ENCODE results near the gene MIDN. TPM values are rescaled to one million over a fixed set of nuclear protein-coding genes. Genes with fewer than 3 reads are reported as not detected.

Gene MIDN
- total RNA-seq, 1 experiment from 2014 or later: 125 TPM

DNA sequence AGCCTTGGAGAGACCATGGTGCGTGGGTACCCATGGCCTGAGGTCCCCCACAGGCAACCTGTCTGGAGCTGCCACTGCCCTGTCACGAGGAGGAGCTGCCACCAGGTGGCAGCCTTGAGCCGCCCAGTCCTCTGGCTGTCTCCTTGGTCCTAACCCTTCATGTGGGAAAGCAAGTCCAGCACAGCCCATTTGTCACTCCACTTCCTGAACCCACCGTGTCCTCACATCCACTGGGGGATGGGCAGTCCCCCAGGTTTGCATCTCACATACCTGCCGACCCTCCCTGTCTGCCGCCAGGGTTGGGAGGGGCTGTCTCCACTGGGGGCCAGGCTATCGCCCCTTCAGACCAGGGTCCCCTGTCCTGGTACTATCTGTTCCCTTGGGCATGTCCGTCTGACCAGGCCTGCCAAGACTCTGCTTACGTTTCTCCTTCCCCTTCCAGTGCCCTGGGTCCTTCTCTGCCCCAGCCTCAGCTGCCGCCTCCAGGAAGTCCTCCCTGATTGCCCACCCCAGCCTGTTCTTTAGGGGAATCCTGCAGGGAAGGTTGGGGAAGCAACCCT, 31.5 kb downstream of the MIDN start:
- intact Hi-C loops (cut with micrococcal nuclease; ENCODE audit: unreplicated experiment): loop anchor here (1.0 to 5.0 kb wide), 2 partner anchors 37 to 92 kb away; no protein-coding TSS in a partner anchor
- peak; percentile 83 to 89 for DNase-seq
- no peaks in the 10 kb centered on the region for H3K27me3 ChIP-seq (replicated peaks; ENCODE audit: control insufficient read depth, insufficient read depth, low read length)
- BruUV-seq (replicated peaks): no TSS peak
- Mint-ChIP-seq H3K36me3 (ENCODE audit: insufficient read depth, unreplicated experiment) (peaks cover 47% of the 10 kb centered on the region), H3K27ac (ENCODE audit: unreplicated experiment) (peak overlapping the region; percentile 12), H3K4me3 (ENCODE audit: unreplicated experiment) (no peak overlapping the region), H3K27me3 (ENCODE audit: insufficient read depth, unreplicated experiment) (no peaks in the 10 kb centered on the region), H3K9me3 (ENCODE audit: unreplicated experiment) (no peaks in the 10 kb centered on the region), H3K4me1 (ENCODE audit: low read depth, unreplicated experiment) (peaks cover 24% of the 10 kb centered on the region)
- H3K36me3 ChIP-seq (ENCODE audit: control insufficient read depth, insufficient read depth, low read length): peaks cover 3% of the 10 kb centered on the region
- TF ChIP-seq, protein P1, sequence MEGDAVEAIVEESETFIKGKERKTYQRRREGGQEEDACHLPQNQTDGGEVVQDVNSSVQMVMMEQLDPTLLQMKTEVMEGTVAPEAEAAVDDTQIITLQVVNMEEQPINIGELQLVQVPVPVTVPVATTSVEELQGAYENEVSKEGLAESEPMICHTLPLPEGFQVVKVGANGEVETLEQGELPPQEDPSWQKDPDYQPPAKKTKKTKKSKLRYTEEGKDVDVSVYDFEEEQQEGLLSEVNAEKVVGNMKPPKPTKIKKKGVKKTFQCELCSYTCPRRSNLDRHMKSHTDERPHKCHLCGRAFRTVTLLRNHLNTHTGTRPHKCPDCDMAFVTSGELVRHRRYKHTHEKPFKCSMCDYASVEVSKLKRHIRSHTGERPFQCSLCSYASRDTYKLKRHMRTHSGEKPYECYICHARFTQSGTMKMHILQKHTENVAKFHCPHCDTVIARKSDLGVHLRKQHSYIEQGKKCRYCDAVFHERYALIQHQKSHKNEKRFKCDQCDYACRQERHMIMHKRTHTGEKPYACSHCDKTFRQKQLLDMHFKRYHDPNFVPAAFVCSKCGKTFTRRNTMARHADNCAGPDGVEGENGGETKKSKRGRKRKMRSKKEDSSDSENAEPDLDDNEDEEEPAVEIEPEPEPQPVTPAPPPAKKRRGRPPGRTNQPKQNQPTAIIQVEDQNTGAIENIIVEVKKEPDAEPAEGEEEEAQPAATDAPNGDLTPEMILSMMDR (IDR thresholded peaks at IDR 0.05; ENCODE audit: insufficient read depth in 1 of 2, low read depth in 1 of 2, low read length in 1 of 2, severe bottlenecking in 1 of 2, unreplicated experiment in 1 of 2): peak; percentile 92 to 94
- no peaks in the 10 kb centered on the region for H3K9me3 ChIP-seq
- CTCF ChIA-PET: interaction anchor here (0.6 to 1.3 kb wide), 10 partner anchors 13 to 605 kb away, joined by 3 to 9 read pairs (median 4); partner anchors contain the start of gene ABHD17A
- no peak overlapping the region for H3K4me3 ChIP-seq (ENCODE audit: low read depth, low read length)
- POLR2A ChIA-PET: interaction anchor here (0.5 to 1.2 kb wide), 4 partner anchors 10 to 239 kb away, joined by 5 to 10 read pairs (median 7); partner anchors contain the start of gene CIRBP
- peaks cover 29% of the 10 kb centered on the region for H3K4me1 ChIP-seq

DNA sequence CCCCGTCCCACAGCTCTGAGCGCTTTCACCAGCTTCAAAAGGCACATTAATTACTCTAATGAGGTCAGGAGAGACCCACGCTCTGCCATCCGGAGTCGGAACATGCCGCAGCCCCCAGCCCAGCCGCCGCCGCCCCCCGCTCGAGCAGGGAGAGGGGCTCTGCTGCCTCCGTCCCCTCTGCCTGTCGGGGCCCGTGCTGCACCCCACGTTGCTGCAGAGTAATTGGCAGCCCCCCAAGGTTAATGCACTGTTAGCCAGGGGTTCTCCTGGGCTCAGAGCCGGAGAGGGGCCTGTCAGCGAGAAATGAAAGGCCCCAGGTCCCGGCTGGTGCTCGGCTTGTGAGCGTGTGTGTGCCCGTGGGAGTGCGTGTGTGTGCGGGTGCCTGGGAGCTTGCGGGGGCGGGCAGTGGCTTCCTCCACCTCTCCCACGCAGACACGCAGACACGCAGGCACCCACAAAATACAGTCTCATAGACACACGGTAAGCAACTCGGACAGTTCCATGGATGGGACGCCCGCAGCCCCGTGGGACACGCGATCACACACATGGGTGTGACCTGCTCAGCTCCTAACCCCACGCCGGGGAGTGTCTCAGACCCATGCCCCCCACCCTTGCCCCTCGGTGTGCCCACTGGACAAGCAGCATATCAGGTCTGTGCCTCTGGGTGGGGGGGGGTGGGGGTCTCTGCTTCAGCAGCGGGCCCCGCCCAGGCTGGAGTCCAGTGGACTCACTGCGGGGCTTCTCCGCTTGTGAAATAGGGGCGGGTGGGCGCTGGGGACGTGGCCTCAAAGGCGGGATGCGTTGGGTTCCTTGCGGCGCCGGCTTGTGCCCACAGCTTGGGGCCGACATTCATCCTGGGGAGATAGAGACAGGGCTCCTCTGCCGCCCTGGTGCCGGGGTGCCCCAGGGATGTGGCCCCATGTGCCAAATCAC, 32.5 kb downstream of the MIDN start:
- no TSS peak for BruUV-seq (replicated peaks)
- H3K4me3 Mint-ChIP-seq (ENCODE audit: unreplicated experiment): no peak overlapping the region
- Histone ChIP-seq H3K4me1 (peaks cover 34% of the 10 kb centered on the region), H3K27me3 (replicated peaks; ENCODE audit: control insufficient read depth, insufficient read depth, low read length) (no peaks in the 10 kb centered on the region), H3K4me3 (ENCODE audit: low read depth, low read length) (no peak overlapping the region), H3K9me3 (no peaks in the 10 kb centered on the region), H3K36me3 (ENCODE audit: control insufficient read depth, insufficient read depth, low read length) (peaks cover 3% of the 10 kb centered on the region)
- ChIA-PET CTCF (interaction anchor here (1.3 kb wide), 1 partner anchor 23 kb away, joined by 3 read pairs; no protein-coding TSS in a partner anchor), POLR2A (no interaction called here)
- H3K27ac Mint-ChIP-seq (ENCODE audit: unreplicated experiment): peak overlapping the region; percentile 12
- intact Hi-C loops (cut with micrococcal nuclease; ENCODE audit: unreplicated experiment): no loop called here
- no peaks in the 10 kb centered on the region for H3K27me3 Mint-ChIP-seq (ENCODE audit: insufficient read depth, unreplicated experiment)
- no peaks in the 10 kb centered on the region for H3K9me3 Mint-ChIP-seq (ENCODE audit: unreplicated experiment)
- TF ChIP-seq, protein P1 (IDR thresholded peaks at IDR 0.05; ENCODE audit: insufficient read depth in 1 of 2, low read depth in 1 of 2, low read length in 1 of 2, severe bottlenecking in 1 of 2, unreplicated experiment in 1 of 2): no peak
- peaks cover 24% of the 10 kb centered on the region for H3K4me1 Mint-ChIP-seq (ENCODE audit: low read depth, unreplicated experiment)
- H3K36me3 Mint-ChIP-seq (ENCODE audit: insufficient read depth, unreplicated experiment): peaks cover 37% of the 10 kb centered on the region
- DNase-seq: no peak

DNA sequence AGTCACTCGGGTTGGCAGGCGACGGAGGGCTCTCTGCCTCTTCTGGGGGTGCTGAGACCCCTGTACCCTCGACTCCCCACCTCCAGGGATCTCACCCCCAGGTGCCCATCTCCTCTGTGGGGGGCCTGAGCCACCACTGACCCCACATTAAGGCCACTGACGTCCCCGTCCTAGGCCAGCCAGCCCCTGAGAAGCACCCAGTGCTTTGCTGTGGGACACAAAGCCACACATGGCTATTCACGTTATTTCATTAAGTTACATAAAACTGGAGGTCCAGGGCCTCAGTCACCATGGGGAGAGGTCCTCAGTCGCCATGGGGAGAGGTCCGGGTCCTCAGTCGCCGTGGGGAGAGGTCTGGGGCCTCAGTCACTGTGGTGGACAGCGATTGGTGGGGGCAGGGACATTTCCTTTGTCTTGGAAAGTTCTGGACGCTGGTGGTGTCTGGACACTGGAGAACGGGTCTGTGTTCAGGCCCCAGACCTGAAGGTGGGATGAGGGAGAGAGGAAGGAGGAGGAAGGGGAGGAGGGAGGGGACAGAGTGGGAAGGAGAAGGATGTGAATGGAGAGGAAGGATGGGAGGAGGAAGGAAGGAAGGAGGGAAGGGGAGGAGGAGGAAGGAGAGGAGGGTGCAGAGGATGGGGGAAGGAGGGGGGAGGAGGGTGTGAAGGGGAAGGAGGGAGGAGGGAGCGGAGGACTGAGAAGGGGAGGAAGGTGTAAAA, 33.3 kb downstream of the MIDN start:
- TF ChIP-seq, protein P1 (IDR thresholded peaks at IDR 0.05; ENCODE audit: insufficient read depth in 1 of 2, low read depth in 1 of 2, low read length in 1 of 2, severe bottlenecking in 1 of 2, unreplicated experiment in 1 of 2): no peak
- ChIA-PET CTCF (no interaction called here), POLR2A (no interaction called here)

More for the DNA sequence above, 33.3 kb downstream of the MIDN start:
- intact Hi-C loops (cut with micrococcal nuclease; ENCODE audit: unreplicated experiment): no loop called here
- Mint-ChIP-seq H3K27me3 (ENCODE audit: insufficient read depth, unreplicated experiment) (no peaks in the 10 kb centered on the region), H3K27ac (ENCODE audit: unreplicated experiment) (no peak overlapping the region), H3K4me1 (ENCODE audit: low read depth, unreplicated experiment) (peaks cover 21% of the 10 kb centered on the region), H3K36me3 (ENCODE audit: insufficient read depth, unreplicated experiment) (peaks cover 29% of the 10 kb centered on the region), H3K4me3 (ENCODE audit: unreplicated experiment) (peak overlapping the region; percentile 19), H3K9me3 (ENCODE audit: unreplicated experiment) (no peaks in the 10 kb centered on the region)
- BruUV-seq (replicated peaks): no TSS peak
- peaks cover 3% of the 10 kb centered on the region for H3K36me3 ChIP-seq (ENCODE audit: control insufficient read depth, insufficient read depth, low read length)
- H3K4me3 ChIP-seq (ENCODE audit: low read depth, low read length): no peak overlapping the region
- H3K4me1 ChIP-seq: peaks cover 30% of the 10 kb centered on the region
- DNase-seq: no peak
- no peaks in the 10 kb centered on the region for H3K27me3 ChIP-seq (replicated peaks; ENCODE audit: control insufficient read depth, insufficient read depth, low read length)
- H3K9me3 ChIP-seq: no peaks in the 10 kb centered on the region

Measured in Caco-2 (cell line).